GM18498 (cell line): ENCODE results near the gene SLC16A3.
"Not testable (repeated sequence)": the region's sequence is repeated elsewhere in the genome, so short reads cannot be mapped to it uniquely, and the experiment has no call there.

Source experiments
- ATAC-seq: cut with Tn5 transposase; IDR thresholded peaks from one replicate; pipeline ENCODE4 v1.9.1; 2021; ENCODE audit warnings: mild to moderate bottlenecking, moderate library complexity; ENCODE audit not compliant: unreplicated experiment

The SLC16A3 gene

GRCh38 chr17:82259972-82260961 lies 31.4 kb downstream of the SLC16A3 start:
- not testable (repeated sequence) for ATAC-seq

GRCh38 chr17:82262344-82262743 lies 33.5 kb downstream of the SLC16A3 start:
- ATAC-seq, result no peak

GRCh38 chr17:82263641-82264040 lies 34.8 kb downstream of the SLC16A3 start:
- ATAC-seq, result no peak

GRCh38 chr17:82266142-82266541 lies 37.3 kb downstream of the SLC16A3 start:
- ATAC-seq, result no peak

- no peak for ATAC-seq
These were observed 38.9 kb downstream of the SLC16A3 start for GRCh38 chr17:82267575-82268379.

- no peak for ATAC-seq
These were observed 40.5 kb downstream of the SLC16A3 start for GRCh38 chr17:82269138-82269881.

- ATAC-seq, result no peak
These were observed 41.1 kb downstream of the SLC16A3 start for GRCh38 chr17:82269882-82270500.

- ATAC-seq, result no peak
These were observed 41.8 kb downstream of the SLC16A3 start for GRCh38 chr17:82270651-82271050.

- ATAC-seq, result no peak
These were observed 42.6 kb downstream of the SLC16A3 start for GRCh38 chr17:82271401-82271800.

- ATAC-seq, result no peak
These were observed 43.9 kb downstream of the SLC16A3 start for GRCh38 chr17:82272495-82273326.

- peak; percentile 80 for ATAC-seq
These were observed 44.7 kb downstream of the SLC16A3 start, which contains the start of gene CSNK1D for GRCh38 chr17:82273327-82274133. Gene CSNK1D (minus strand): TSS chr17:82273700. CDS start chr17:82273381, 319 bp downstream.

GRCh38 chr17:82274134-82275020 lies 45.5 kb downstream of the SLC16A3 start:
- no peak for ATAC-seq

- ATAC-seq, result no peak
These were observed 46.5 kb downstream of the SLC16A3 start for GRCh38 chr17:82275326-82275725.

- ATAC-seq, result no peak
These were observed 48.1 kb downstream of the SLC16A3 start for GRCh38 chr17:82276938-82277337.

GRCh38 chr17:82277851-82278250 lies 49.0 kb downstream of the SLC16A3 start:
- no peak for ATAC-seq

GRCh38 chr17:82278308-82278707 lies 49.5 kb downstream of the SLC16A3 start:
- no peak for ATAC-seq

GRCh38 chr17:82278786-82279391 lies 50.0 kb downstream of the SLC16A3 start:
- no peak for ATAC-seq
